ENCODE measurements around the gene HPCA.

The HPCA gene

GRCh38 chr1:32871364-32872191, 14.7 kb upstream of the HPCA start:
- DNase-seq (ENCODE audit: low read depth), result no peak

GRCh38 chr1:32872192-32872460, 14.2 kb upstream of the HPCA start:
- DNase-seq (ENCODE audit: low read depth), result no peak

GRCh38 chr1:32873484-32873883, 12.8 kb upstream of the HPCA start:
- DNase-seq (ENCODE audit: low read depth), result no peak

- no peak for DNase-seq (ENCODE audit: low read depth)
Measured at GRCh38 chr1:32874860-32875752, 11.2 kb upstream of the HPCA start.

- peak; percentile 40 for DNase-seq (ENCODE audit: low read depth)
Measured at GRCh38 chr1:32876341-32877210, 9.7 kb upstream of the HPCA start.

GRCh38 chr1:32877211-32878110, 8.8 kb upstream of the HPCA start:
- no peak for DNase-seq (ENCODE audit: low read depth)

- DNase-seq (ENCODE audit: low read depth), result peak; percentile 58
Measured at GRCh38 chr1:32878183-32878582, 8.1 kb upstream of the HPCA start.

GRCh38 chr1:32878637-32879041, 7.7 kb upstream of the HPCA start:
- no peak for DNase-seq (ENCODE audit: low read depth)

- no peak for DNase-seq (ENCODE audit: low read depth)
Measured at GRCh38 chr1:32881291-32881690, 5.0 kb upstream of the HPCA start.

GRCh38 chr1:32881871-32882850, 4.1 kb upstream of the HPCA start:
- DNase-seq (ENCODE audit: low read depth), result no peak

- DNase-seq (ENCODE audit: low read depth), result no peak
Measured at GRCh38 chr1:32883338-32884031, 2.8 kb upstream of the HPCA start.

- DNase-seq (ENCODE audit: low read depth), result no peak
Measured at GRCh38 chr1:32884032-32884372, 2.3 kb upstream of the HPCA start.

GRCh38 chr1:32884726-32885125, 1.6 kb upstream of the HPCA start:
- DNase-seq (ENCODE audit: low read depth), result no peak

- no peak for DNase-seq (ENCODE audit: low read depth)
Measured at GRCh38 chr1:32885676-32886003, 651 bp upstream of the HPCA start.

GRCh38 chr1:32886828-32887414, 630 bp downstream of the HPCA start:
- DNase-seq (ENCODE audit: low read depth), result no peak

- no peak for DNase-seq (ENCODE audit: low read depth)
Measured at GRCh38 chr1:32887623-32888022, 1.3 kb downstream of the HPCA start.

- DNase-seq (ENCODE audit: low read depth), result no peak
Measured at GRCh38 chr1:32888134-32888533, 1.8 kb downstream of the HPCA start.

- DNase-seq (ENCODE audit: low read depth), result no peak
Measured at GRCh38 chr1:32888677-32889420, 2.6 kb downstream of the HPCA start.

Data from amniotic epithelial cell (primary cell).